Breast epithelium (tissue), 4 donors: Measurements from ENCODE around the gene APOL6. TPM values are rescaled to one million over a fixed set of nuclear protein-coding genes. Genes with fewer than 3 reads are reported as not detected.

Source experiments
- DNase-seq, 2 donors: peaks; one replicate each; pipeline ENCODE4 v3.0.0-alpha.2; 2019; ENCODE audit warnings: low spot score in 2 of 2
- H3K27ac ChIP-seq, 2 donors: fragments of 200-600 bp; sonication (generic) in 1 of 2; one replicate each; pipeline ENCODE4 v1.5.1; 2016 to 2019; ENCODE audit warnings: mild to moderate bottlenecking in 1 of 2
- H3K27me3 ChIP-seq, 2 donors: fragments of 200-600 bp; sonication (generic) in 1 of 2; one replicate each; pipeline versions ENCODE4 v1.5.1 to v1.6.0; 2017 to 2019; ENCODE audit warnings: control low read depth in 1 of 2, mild to moderate bottlenecking in 1 of 2
- H3K36me3 ChIP-seq: fragments of 200-600 bp; one replicate; pipeline ENCODE4 v1.5.1; 2019
- H3K4me1 ChIP-seq, 2 donors: fragments of 200-600 bp; sonication (generic); one replicate each; pipeline ENCODE4 v1.5.1; 2016 to 2019; ENCODE audit warnings: control low read depth in 1 of 2
- H3K4me3 ChIP-seq, 3 donors: fragments of 200-600 bp; sonication (generic); 1 replicate in 2 of 3; 2 replicates in 1 of 3; pipeline ENCODE4 v1.5.1; 2016 to 2019; ENCODE audit warnings: mild to moderate bottlenecking in 3 of 3, moderate library complexity in 2 of 3
- H3K9me3 ChIP-seq, 2 donors: fragments of 200-600 bp; sonication (generic) in 1 of 2; one replicate each; pipeline ENCODE4 v1.5.1; 2016 to 2019; ENCODE audit warnings: control low read depth in 1 of 2
- CTCF ChIP-seq, 3 donors: fragments of 450-650 bp; IDR thresholded peaks; one replicate each; pipeline ENCODE4 v1.5.1; 2016 to 2017; ENCODE audit warnings: antibody characterized with exemption in 3 of 3, mild to moderate bottlenecking in 3 of 3, moderate library complexity in 3 of 3
- POLR2A ChIP-seq: fragments of 450-650 bp; IDR thresholded peaks from one replicate; pipeline ENCODE4 v1.6.1; 2016; ENCODE audit warnings: antibody characterized with exemption, mild to moderate bottlenecking, moderate library complexity
- POLR2AphosphoS5 ChIP-seq, 3 donors: sonication (generic); formaldehyde crosslinking; IDR thresholded peaks; one replicate each; pipeline ENCODE4 v1.6.1; 2017; ENCODE audit warnings: antibody characterized with exemption in 3 of 3
- intact Hi-C: fragments of 100-400 bp; cut with DNase I; formaldehyde crosslinking; loops from one replicate; pipeline ENCODE4 v1.15.1; 2023; ENCODE audit warnings: low total_unique reads
- total RNA-seq, 3 donors: library from RNA; depleted of rRNA; stranded (reverse); fragments of >200 nt; gene quantifications; one replicate each; pipeline ENCODE4 v1.1.0, GENCODE V29; 2016

The APOL6 gene
- total RNA-seq, 3 donors from 2014 or later: 21.2 to 59.7 (median 25.6) TPM

GRCh38 chr22:35660291-35661127, 12.3 kb downstream of the APOL6 start:
- H3K27me3 ChIP-seq: no peaks in the 10 kb centered on the region
- H3K36me3 ChIP-seq: peaks cover 8% of the 10 kb centered on the region
- H3K4me1 ChIP-seq: no peaks in the 10 kb centered on the region
- intact Hi-C loops: loop anchor here (10.0 kb wide), 1 partner anchor 74 kb away; no protein-coding TSS in a partner anchor
- no peak for DNase-seq
- H3K9me3 ChIP-seq: no peaks in the 10 kb centered on the region
- peak overlapping the region in 1 of 2 donors; percentile 2 for H3K27ac ChIP-seq
- H3K4me3 ChIP-seq: no peak overlapping the region
- no peak for TF ChIP-seq POLR2AphosphoS5 (IDR thresholded peaks at IDR 0.05)
- no peak for TF ChIP-seq CTCF (IDR thresholded peaks at IDR 0.05)
- no peak for TF ChIP-seq POLR2A

GRCh38 chr22:35661464-35661863, 13.2 kb downstream of the APOL6 start:
- no peak overlapping the region for H3K4me3 ChIP-seq
- H3K36me3 ChIP-seq: peaks cover 1% of the 10 kb centered on the region
- H3K27ac ChIP-seq: no peak overlapping the region
- intact Hi-C loops: loop anchor here (10.0 kb wide), 1 partner anchor 73 kb away; no protein-coding TSS in a partner anchor
- H3K9me3 ChIP-seq: peaks cover 0 to 4% of the 10 kb centered on the region in 2 donors
- TF ChIP-seq POLR2A (no peak), CTCF (IDR thresholded peaks at IDR 0.05) (no peak), POLR2AphosphoS5 (IDR thresholded peaks at IDR 0.05) (no peak)
- no peaks in the 10 kb centered on the region for H3K27me3 ChIP-seq
- H3K4me1 ChIP-seq: no peaks in the 10 kb centered on the region
- DNase-seq: no peak

- no peak for DNase-seq
- TF ChIP-seq POLR2A: no peak
- no peak for TF ChIP-seq CTCF (IDR thresholded peaks at IDR 0.05)
- no peak for TF ChIP-seq POLR2AphosphoS5 (IDR thresholded peaks at IDR 0.05)
- Histone ChIP-seq H3K4me1 (no peaks in the 10 kb centered on the region), H3K9me3 (peaks cover 4 to 13% of the 10 kb centered on the region in 2 donors), H3K27me3 (no peaks in the 10 kb centered on the region), H3K4me3 (no peak overlapping the region), H3K27ac (peak overlapping the region; percentile 68 to 70), H3K36me3 (no peaks in the 10 kb centered on the region)
- intact Hi-C loops: loop anchor here (10.0 kb wide), 1 partner anchor 72 kb away; no protein-coding TSS in a partner anchor
These were observed 14.7 kb downstream of the APOL6 start for GRCh38 chr22:35662914-35663313.

GRCh38 chr22:35663371-35663770, 15.1 kb downstream of the APOL6 start:
- DNase-seq: no peak
- intact Hi-C loops: loop anchor here (10.0 kb wide), 1 partner anchor 71 kb away; no protein-coding TSS in a partner anchor
- Histone ChIP-seq H3K27me3 (no peaks in the 10 kb centered on the region), H3K9me3 (peaks cover 4 to 13% of the 10 kb centered on the region in 2 donors), H3K4me1 (no peaks in the 10 kb centered on the region), H3K4me3 (peak overlapping the region in 2 of 3 donors; percentile 9 to 39), H3K36me3 (no peaks in the 10 kb centered on the region), H3K27ac (peak overlapping the region; percentile 68 to 70)
- TF ChIP-seq CTCF (IDR thresholded peaks at IDR 0.05): no peak
- no peak for TF ChIP-seq POLR2A
- no peak for TF ChIP-seq POLR2AphosphoS5 (IDR thresholded peaks at IDR 0.05)
